Ovary (tissue), 9 donors: ENCODE results near the gene TRUB2. TPM values are rescaled to one million over a fixed set of nuclear protein-coding genes. Genes with fewer than 3 reads are reported as not detected.
A peak's percentile ranks its signal among the peaks of the same experiment; 100 is the strongest.

ENCODE experiments used
- DNase-seq, 5 donors: peaks; one replicate each; pipeline ENCODE4 v3.0.0-alpha.2; 2019 to 2020
- H3K27ac ChIP-seq, 2 donors: fragments of 200-600 bp; one replicate each; pipeline versions ENCODE4 v1.5.1 to v1.8.0; 2019 to 2022
- H3K27me3 ChIP-seq: fragments of 200-600 bp; one replicate; pipeline ENCODE4 v1.8.0; 2022
- H3K36me3 ChIP-seq: fragments of 200-600 bp; sonication (generic); one replicate; pipeline ENCODE4 v1.5.1; 2019
- H3K4me1 ChIP-seq: one replicate; pipeline ENCODE4 v1.8.1; 2013; ENCODE audit warnings: mild to moderate bottlenecking, moderate library complexity; ENCODE audit not compliant: insufficient read depth
- H3K4me3 ChIP-seq: fragments of 200-600 bp; sonication (generic); one replicate; pipeline ENCODE4 v1.5.1; 2017
- H3K9me3 ChIP-seq, 2 donors: fragments of 200-600 bp in 1 of 2; sonication (generic) in 1 of 2; one replicate each; pipeline versions ENCODE4 v1.5.1 to v1.8.1; 2013 to 2019; ENCODE audit warnings: mild to moderate bottlenecking in 1 of 2, moderate library complexity in 1 of 2
- CTCF ChIP-seq, 3 donors: fragments of 450-650 bp in 2 of 3; fragments of 200-600 bp in 1 of 3; IDR thresholded peaks; one replicate each; pipeline versions ENCODE4 v1.5.1 to v1.8.0; 2016 to 2022; ENCODE audit warnings: antibody characterized with exemption in 3 of 3, mild to moderate bottlenecking in 1 of 3
- EP300 ChIP-seq: sonication (generic); formaldehyde crosslinking; IDR thresholded peaks from one replicate; pipeline ENCODE4 v1.6.1; 2017; ENCODE audit warnings: antibody characterized with exemption
- POLR2A ChIP-seq: fragments of 450-650 bp; IDR thresholded peaks from one replicate; pipeline ENCODE4 v1.6.1; 2017; ENCODE audit warnings: antibody characterized with exemption, mild to moderate bottlenecking, moderate library complexity
- WGBS, 3 donors: extraction: QIAGEN DNeasy Blood & Tissue Kit in 1 of 3; methylation state at CpG; one replicate each; pipeline versions ENCODE4 v1.1.5 to v1.1.7; 2013 to 2017; 5-methylcytosine and 5-hydroxymethylcytosine counted together
- intact Hi-C, 4 donors: fragments of 100-400 bp; cut with DNase I; formaldehyde crosslinking; loops; one replicate each; pipeline versions ENCODE4 v1.11.0 to v1.15.1; 2022 to 2023
- polyA plus RNA-seq, 2 donors: library from polyadenylated mRNA; stranded (reverse); fragments of 200-250 nt in 1 of 2; fragments of 350-450 nt in 1 of 2; fragmentation: Illumina TruSeq in 1 of 2; extraction: RNeasy Lipid Tissue Mini Kit (QIAGEN cat#74804) in 1 of 2; gene quantifications; one replicate each; pipeline ENCODE4 v1.2.3, GENCODE V29; 2013 to 2014
- total RNA-seq, 7 donors: library from RNA; depleted of rRNA in 2 of 7; stranded (reverse); fragments of >200 nt in 2 of 7; fragmentation: NEBNext Ultra II Directional in 3 of 7; extraction: Animal tissue kit (Norgen Biotek cat#: 25700) in 3 of 7; gene quantifications; one replicate each; pipeline versions ENCODE4 v1.1.0 to v1.2.4, GENCODE V29; 2016 to 2023
- donor health status: DM: no; HTN: no; CAD: no; lungs with moderate emphysema.
- donor health status: DM: no; HTN: no; CAD: no.
- donor health status: Bipolar disorder and iron deficiency.
- donor health status: DM: yes; HTN: yes; CAD: no.
- donor health status: DM: no; HTN: no; CAD: no.
- donor health status: DM: yes; HTN: yes; CAD: no.

TRUB2 gene
- total and polyA plus RNA-seq, 9 donors: 4.6 to 29.4 (median 19.7) TPM

DNA sequence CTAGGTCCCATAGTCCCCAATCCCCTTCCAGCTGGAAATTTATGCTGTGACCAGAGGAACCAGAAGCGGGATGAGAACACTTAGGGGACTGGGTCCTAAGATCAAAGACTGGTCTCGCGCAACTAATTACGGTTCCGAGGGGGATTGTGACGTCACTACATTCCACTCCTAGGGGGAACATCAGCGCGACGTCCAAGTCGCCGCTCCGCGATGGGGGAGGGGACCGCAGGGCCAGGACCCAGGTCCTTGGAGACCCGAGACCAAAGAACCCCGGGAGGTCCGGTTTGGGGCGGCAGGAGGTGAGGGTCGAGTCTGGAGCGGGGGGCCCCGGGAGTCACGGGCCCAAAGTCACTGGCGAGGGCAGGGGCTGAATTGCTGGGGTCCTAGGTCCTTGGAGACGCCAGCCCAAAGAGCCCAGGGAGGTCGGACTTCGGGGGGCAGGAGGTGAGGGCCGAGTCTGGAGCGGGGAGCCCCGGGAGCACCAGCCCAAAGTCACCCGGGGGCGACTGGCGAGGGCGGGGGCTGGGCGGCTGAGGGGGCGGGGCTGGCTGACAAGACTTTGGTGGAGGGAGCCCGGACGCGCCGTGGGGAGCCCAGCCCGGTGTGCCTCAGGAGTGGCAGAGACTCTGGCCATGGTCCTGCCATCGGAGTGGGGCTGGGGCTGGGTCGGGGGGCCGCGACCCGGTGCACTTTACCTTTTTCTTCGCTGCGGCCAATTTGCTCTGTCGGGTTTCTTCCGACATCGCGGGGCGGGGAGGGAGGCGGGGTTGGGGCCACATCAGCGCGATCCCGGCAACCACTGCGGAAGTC lies 46.8 kb downstream of the TRUB2 start, which contains the start of gene GOLGA2:
TSS of gene GOLGA2 (minus strand) at position 810 of the 810 bp plus-strand sequence. CDS start at position 779, 31 bp downstream.
- peaks cover 5% of the 10 kb centered on the region for H3K4me1 ChIP-seq
- no peaks in the 10 kb centered on the region for H3K36me3 ChIP-seq
- DNase-seq: peak in 3 of 5 donors; percentile 58 to 75 (median 73)
- TF ChIP-seq POLR2A: no peak
- TF ChIP-seq EP300: no peak
- WGBS, 3 donors: 0 to 1% (median 1%) methylated on average over 35 to 57 of the region's 57 CpGs
- no peaks in the 10 kb centered on the region for H3K27me3 ChIP-seq
- peak within 1 kb of the TSS; percentile 62 to 85 for H3K27ac ChIP-seq
- no peaks in the 10 kb centered on the region for H3K9me3 ChIP-seq
- intact Hi-C loops: loop anchor here in 1 of 4 donors (5.0 kb wide), 1 partner anchor 47 kb away; the partner anchor contains the start of genes COQ4 and TRUB2
- H3K4me3 ChIP-seq: peak within 1 kb of the TSS; percentile 93

- Histone ChIP-seq H3K36me3 (no peaks in the 10 kb centered on the region), H3K9me3 (no peaks in the 10 kb centered on the region), H3K4me3 (no peak overlapping the region), H3K4me1 (peaks cover 5% of the 10 kb centered on the region), H3K27me3 (no peaks in the 10 kb centered on the region), H3K27ac (peak overlapping the region in 1 of 2 donors; percentile 85)
- intact Hi-C loops: no loop called here
- TF ChIP-seq EP300 (no peak), POLR2A (no peak), CTCF (IDR thresholded peaks at IDR 0.05) (no peak)
- no peak for DNase-seq
- 44 to 52% (median 49%) methylated on average over 8 of the region's 8 CpGs for WGBS, 3 donors
These were observed 48.0 kb downstream of the TRUB2 start for GRCh38 chr9:128274245-128274644.

DNA sequence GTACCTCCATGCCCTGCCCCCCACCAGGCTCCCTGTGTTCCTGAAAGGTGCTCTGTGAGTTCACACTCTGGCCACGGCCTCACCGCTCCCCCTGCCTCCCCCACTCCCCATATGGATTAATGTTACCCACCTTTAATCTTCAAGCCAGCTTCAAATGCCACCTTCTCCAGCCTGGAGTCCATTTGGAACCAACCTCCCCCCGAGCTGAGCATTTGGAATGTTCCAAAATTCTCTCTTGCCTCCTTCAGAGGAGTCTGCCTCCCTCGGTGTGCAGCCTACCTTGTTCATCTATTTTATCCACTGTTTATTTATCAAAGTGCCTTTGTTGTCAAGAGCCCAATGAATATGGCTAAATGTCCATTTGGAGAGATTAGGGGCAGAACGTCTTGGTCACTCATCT lies 50.7 kb downstream of the TRUB2 start:
- intact Hi-C loops: no loop called here
- no peaks in the 10 kb centered on the region for H3K27me3 ChIP-seq
- no peak overlapping the region for H3K27ac ChIP-seq
- H3K36me3 ChIP-seq: no peaks in the 10 kb centered on the region
- H3K4me1 ChIP-seq: peaks cover 2% of the 10 kb centered on the region
- WGBS, 3 donors: 57 to 67% (median 67%) methylated on average over 5 of the region's 5 CpGs
- no peak for DNase-seq
- no peak for TF ChIP-seq CTCF (IDR thresholded peaks at IDR 0.05)
- TF ChIP-seq POLR2A: no peak
- TF ChIP-seq EP300: no peak
- H3K9me3 ChIP-seq: no peaks in the 10 kb centered on the region
- no peak overlapping the region for H3K4me3 ChIP-seq

DNA sequence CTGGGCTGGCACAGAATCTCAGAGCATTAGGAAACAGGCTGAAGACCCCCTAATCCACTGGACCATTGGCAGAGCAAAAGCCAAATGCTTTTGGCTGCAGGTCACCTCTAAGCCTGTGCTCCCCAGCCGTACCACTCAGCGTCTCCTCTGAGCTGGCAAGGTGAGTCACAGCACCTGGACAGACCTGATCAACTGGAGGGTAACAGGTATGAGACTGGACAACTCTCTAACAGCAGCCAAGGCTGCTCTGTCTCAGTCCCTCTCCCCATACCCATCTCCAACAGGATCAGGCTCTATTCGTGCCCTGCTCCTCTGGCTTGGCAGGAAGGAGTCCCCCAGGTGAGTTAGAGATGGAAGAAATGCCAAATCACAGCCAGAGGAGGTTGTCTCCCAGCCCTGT lies 51.1 kb downstream of the TRUB2 start:
- no peaks in the 10 kb centered on the region for H3K36me3 ChIP-seq
- no peak for TF ChIP-seq CTCF (IDR thresholded peaks at IDR 0.05)
- TF ChIP-seq POLR2A: no peak
- no peak for TF ChIP-seq EP300
- no peak overlapping the region for H3K27ac ChIP-seq
- intact Hi-C loops: no loop called here
- no peaks in the 10 kb centered on the region for H3K9me3 ChIP-seq
- no peak for DNase-seq
- H3K4me3 ChIP-seq: no peak overlapping the region
- H3K4me1 ChIP-seq: peaks cover 2% of the 10 kb centered on the region
- H3K27me3 ChIP-seq: no peaks in the 10 kb centered on the region
- WGBS, 3 donors: 82 to 93% (median 90%) methylated on average over 3 of the region's 3 CpGs
